Jurkat, Clone E6-1 (cell line): ENCODE measurements around the gene BEST4.
"Not testable (repeated sequence)": the region's sequence is repeated elsewhere in the genome, so short reads cannot be mapped to it uniquely, and the experiment has no call there.

ENCODE experiments used
- DNase-seq: peaks from one replicate; pipeline ENCODE4 v3.0.0-alpha.2; 2011; ENCODE audit warnings: low read depth, low spot score
- H3K4me3 ChIP-seq: 2 replicates; pipeline ENCODE4 v1.5.1; 2011; ENCODE audit warnings: mild to moderate bottlenecking, low read length, control low read depth, moderate library complexity

The BEST4 gene

DNA sequence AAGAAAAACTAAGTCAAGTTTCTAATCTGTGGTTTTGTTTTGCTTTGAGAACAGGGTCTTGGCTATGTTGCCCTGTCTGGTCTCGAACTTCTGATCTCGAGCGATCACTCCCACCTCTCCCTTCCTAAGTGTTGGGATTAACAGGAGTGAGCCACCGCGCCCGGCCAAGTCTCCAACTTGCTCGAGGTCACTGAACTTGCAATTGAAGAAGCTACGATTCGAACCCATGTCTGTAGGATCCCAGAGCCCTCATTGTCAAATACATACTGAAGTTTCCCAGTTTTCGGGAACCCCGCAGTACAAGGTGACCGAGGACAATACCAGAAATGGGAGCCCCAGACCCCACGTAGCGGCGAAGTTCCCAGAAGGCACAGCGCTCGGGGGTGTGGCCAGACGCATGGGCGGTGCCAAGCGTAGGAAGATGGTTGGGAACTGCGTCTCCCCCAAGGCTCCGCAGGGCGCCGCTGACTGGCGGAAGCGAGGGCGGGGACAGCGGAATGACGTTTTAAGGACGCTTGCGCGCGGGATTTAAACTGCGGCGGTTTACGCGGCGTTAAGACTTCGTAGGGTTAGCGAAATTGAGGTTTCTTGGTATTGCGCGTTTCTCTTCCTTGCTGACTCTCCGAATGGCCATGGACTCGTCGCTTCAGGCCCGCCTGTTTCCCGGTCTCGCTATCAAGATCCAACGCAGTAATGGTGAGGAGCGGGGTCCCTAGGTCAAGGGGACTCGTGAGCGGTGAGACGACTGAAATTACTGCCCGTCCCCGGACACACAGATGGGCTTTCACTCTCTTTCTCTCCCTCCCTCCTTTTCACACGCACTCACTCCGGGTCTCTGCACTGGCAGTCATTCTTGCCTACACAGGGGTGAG, 48.4 kb downstream of the BEST4 start, which contains the start of gene KIF2C:
KIF2C (plus strand) TSS at position 531 of the 872 bp plus-strand sequence; CDS start at position 627, 96 bp downstream.
- DNase-seq, result peak; percentile 97
- H3K4me3 ChIP-seq, result peak within 1 kb of the TSS; percentile 100

- not testable (repeated sequence) for DNase-seq
These were observed 49.0 kb downstream of the BEST4 start for GRCh38 chr1:44738953-44739306.

DNA sequence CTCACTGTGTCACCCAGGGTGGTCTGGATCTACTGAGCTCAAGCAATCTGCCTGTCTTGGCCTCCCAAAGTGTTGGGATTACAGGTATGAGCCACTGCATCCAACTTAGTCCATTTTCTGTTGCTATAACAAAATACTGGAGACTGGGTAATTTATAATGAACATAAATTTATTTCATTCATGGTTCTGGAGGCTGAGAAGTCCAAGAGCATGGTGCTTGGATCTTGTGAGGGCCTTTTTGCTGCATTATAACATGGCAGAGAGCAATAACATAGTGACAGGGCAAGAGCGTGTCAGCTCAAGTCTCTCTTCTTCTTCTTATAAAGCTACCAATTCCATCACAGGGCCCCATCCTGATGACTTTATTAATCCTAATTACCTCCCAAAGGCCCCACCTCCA, 52.0 kb downstream of the BEST4 start:
- H3K4me3 ChIP-seq, result no peak overlapping the region
- DNase-seq, result no peak

More at GRCh38 chr1:44738953-44739306, 49.0 kb downstream of the BEST4 start:
- H3K4me3 ChIP-seq, result peak overlapping the region; percentile 100

DNA sequence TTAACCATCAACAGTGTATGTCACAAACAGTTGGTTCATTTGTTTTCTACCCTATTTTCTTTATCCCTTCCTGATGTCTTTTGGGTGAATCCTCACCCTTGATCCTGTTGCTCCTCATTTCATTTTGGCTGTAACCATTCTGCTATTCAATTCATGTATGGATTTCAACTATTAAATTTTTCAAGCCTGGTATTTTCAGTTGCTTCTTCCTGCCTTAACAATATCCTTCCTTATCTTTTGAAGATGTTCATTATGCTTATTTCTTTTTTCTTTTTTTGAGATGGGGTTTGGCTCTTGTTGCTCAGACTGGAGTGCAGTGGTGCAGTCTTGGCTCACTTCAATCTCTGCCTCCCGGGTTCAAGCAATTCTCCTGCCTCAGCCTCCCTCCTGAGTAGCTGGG, 54.2 kb downstream of the BEST4 start:
- H3K4me3 ChIP-seq, result no peak overlapping the region
- DNase-seq, result no peak
